Smooth muscle cell (in vitro differentiated cells): ENCODE data around the gene KRTAP5-7. TPM values are rescaled to one million over a fixed set of nuclear protein-coding genes. Genes with fewer than 3 reads are reported as not detected.

Experiments
- DNase-seq: peaks from one replicate; lab custom pipeline; 2025; ENCODE audit not compliant: unreplicated experiment; lab: John Stamatoyannopoulos, UW
- H2AFZ ChIP-seq: fragments of 200-600 bp; sonication (generic); 2 replicates; pipeline ENCODE4 v1.6.0; 2016; ENCODE audit warnings: antibody characterized with exemption, low read depth, mild to moderate bottlenecking
- H3F3A ChIP-seq: fragments of 200-600 bp; sonication (generic); 2 replicates; pipeline ENCODE4 v1.6.0; 2017; ENCODE audit warnings: antibody characterized with exemption, low read depth
- H3K27ac ChIP-seq: fragments of 200-600 bp; sonication (generic); 2 replicates; pipeline ENCODE4 v1.5.1; 2016; ENCODE audit warnings: low read depth, mild to moderate bottlenecking
- H3K27me3 ChIP-seq: fragments of 200-600 bp; sonication (generic); 2 replicates; pipeline ENCODE4 v1.6.1; 2016; ENCODE audit warnings: low read depth, mild to moderate bottlenecking
- H3K36me3 ChIP-seq: fragments of 200-600 bp; sonication (generic); 2 replicates; pipeline ENCODE4 v1.5.1; 2016; ENCODE audit warnings: low read depth
- H3K4me1 ChIP-seq: fragments of 200-600 bp; sonication (generic); 2 replicates; pipeline ENCODE4 v1.5.1; 2016; ENCODE audit warnings: low read depth
- H3K4me2 ChIP-seq: fragments of 200-600 bp; sonication (generic); 2 replicates; pipeline ENCODE4 v1.6.0; 2016; ENCODE audit warnings: mild to moderate bottlenecking
- H3K4me3 ChIP-seq: fragments of 200-600 bp; sonication (generic); 2 replicates; pipeline ENCODE4 v1.5.1; 2016; ENCODE audit warnings: mild to moderate bottlenecking
- H3K79me2 ChIP-seq: fragments of 200-600 bp; sonication (generic); 2 replicates; pipeline ENCODE4 v1.6.0; 2016; ENCODE audit warnings: low read depth, mild to moderate bottlenecking
- H3K9ac ChIP-seq: fragments of 200-600 bp; sonication (generic); 2 replicates; pipeline ENCODE4 v1.6.0; 2016; ENCODE audit warnings: low read depth
- H3K9me3 ChIP-seq: fragments of 200-600 bp; sonication (generic); replicated peaks from 2 replicates; pipeline ENCODE4 v1.5.1; 2016; ENCODE audit warnings: low read depth
- H4K20me1 ChIP-seq: fragments of 200-600 bp; sonication (generic); 2 replicates; pipeline ENCODE4 v1.6.0; 2016; ENCODE audit warnings: low read depth
- CTCF ChIP-seq: fragments of 200-600 bp; sonication (generic); IDR thresholded peaks from 2 replicates; pipeline ENCODE4 v1.5.1; 2017; ENCODE audit warnings: borderline replicate concordance, mild to moderate bottlenecking, antibody characterized with exemption; ENCODE audit not compliant: insufficient read depth, poor library complexity, severe bottlenecking
- WGBS: methylation state at CpG from one replicate; pipeline ENCODE4 v1.1.7; 2016; ENCODE audit warnings: low lambda C conversion rate; 5-methylcytosine and 5-hydroxymethylcytosine counted together
- polyA plus RNA-seq: library from polyadenylated mRNA; unstranded; fragments of >200 nt; fragmentation: Nextera tagmentation; extraction: Ambion mirVana; gene quantifications from 2 replicates; pipeline ENCODE4 v1.2.1, GENCODE V29; 2016
- total RNA-seq: library from RNA; depleted of rRNA; stranded (reverse); fragments of >200 nt; gene quantifications from 2 replicates; pipeline ENCODE4 v1.2.3, GENCODE V29; 2014

The KRTAP5-7 gene
- total and polyA plus RNA-seq, 2 experiments from 2014 or later: not detected

GRCh38 chr11:71519546-71519945 is 7.5 kb upstream of the KRTAP5-7 start:
- Histone ChIP-seq H3K4me2 (no peak overlapping the region), H3K36me3 (no peaks in the 10 kb centered on the region), H3F3A (no peaks in the 10 kb centered on the region), H3K79me2 (no peaks in the 10 kb centered on the region), H3K4me3 (no peak overlapping the region), H3K4me1 (no peaks in the 10 kb centered on the region), H3K9me3 (no peaks in the 10 kb centered on the region), H2AFZ (no peak overlapping the region), H3K27ac (no peak overlapping the region), H3K27me3 (no peaks in the 10 kb centered on the region), H4K20me1 (no peaks in the 10 kb centered on the region), H3K9ac (no peak overlapping the region)
- DNase-seq: no peak
- WGBS: 37% methylated on average over 10 of the region's 10 CpGs
- TF ChIP-seq CTCF: no peak

DNA sequence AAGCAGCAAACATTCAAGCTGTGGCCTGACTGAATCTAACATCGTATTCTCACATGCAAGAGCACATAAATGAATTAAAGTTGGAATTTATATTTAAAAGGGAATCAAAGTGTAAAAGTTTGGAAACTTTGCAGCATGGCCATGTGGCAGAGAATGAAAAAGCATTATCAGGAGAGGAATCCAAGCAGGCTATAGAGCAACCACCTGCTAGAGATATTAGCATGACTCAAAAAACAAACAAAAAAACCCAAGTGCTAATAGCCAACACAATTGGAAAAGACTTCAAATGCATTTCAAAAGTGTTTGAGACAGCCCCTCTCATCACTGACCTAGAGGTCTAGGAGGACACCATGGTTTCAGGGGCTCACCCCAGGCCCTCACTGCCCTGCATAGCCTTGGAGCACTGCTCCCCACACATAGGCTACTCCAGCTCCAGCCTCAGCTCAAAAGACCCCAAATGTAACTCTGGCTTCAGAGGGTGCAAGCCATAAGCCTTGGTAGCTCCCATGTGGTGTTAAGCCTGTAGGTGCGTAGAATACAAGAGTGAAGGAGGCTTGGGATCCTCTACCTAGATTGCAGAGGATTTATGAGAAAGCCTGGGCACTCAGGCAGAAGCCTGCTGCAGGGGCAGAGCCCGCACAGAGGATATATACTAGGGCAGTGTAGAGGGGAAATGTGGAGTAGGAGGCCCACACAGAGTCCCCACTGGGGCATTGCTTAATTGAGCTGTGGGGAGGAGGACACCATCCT is 1.7 kb upstream of the KRTAP5-7 start:
- Histone ChIP-seq H3K27ac (no peak overlapping the region), H3K79me2 (no peaks in the 10 kb centered on the region), H3F3A (no peaks in the 10 kb centered on the region), H3K9me3 (no peaks in the 10 kb centered on the region), H3K4me3 (no peak overlapping the region), H4K20me1 (no peaks in the 10 kb centered on the region), H2AFZ (no peak overlapping the region), H3K9ac (no peak overlapping the region), H3K4me1 (no peaks in the 10 kb centered on the region), H3K36me3 (no peaks in the 10 kb centered on the region), H3K27me3 (no peaks in the 10 kb centered on the region), H3K4me2 (no peak overlapping the region)
- no peak for TF ChIP-seq CTCF
- no peak for DNase-seq
- WGBS: 88% methylated on average over 3 of the region's 3 CpGs

GRCh38 chr11:71525938-71526495 is 1.1 kb upstream of the KRTAP5-7 start:
- Histone ChIP-seq H3K79me2 (no peaks in the 10 kb centered on the region), H3K27me3 (no peaks in the 10 kb centered on the region), H3K27ac (no peak overlapping the region), H3F3A (no peaks in the 10 kb centered on the region), H2AFZ (no peak overlapping the region), H4K20me1 (no peaks in the 10 kb centered on the region), H3K4me3 (no peak overlapping the region), H3K4me2 (no peak overlapping the region), H3K9me3 (no peaks in the 10 kb centered on the region), H3K36me3 (no peaks in the 10 kb centered on the region), H3K4me1 (no peaks in the 10 kb centered on the region), H3K9ac (no peak overlapping the region)
- no peak for DNase-seq
- no peak for TF ChIP-seq CTCF
- 89% methylated on average over 2 of the region's 2 CpGs for WGBS
